PC-9 (cell line): ENCODE measurements around the gene LRIG1. TPM values are rescaled to one million over a fixed set of nuclear protein-coding genes. Genes with fewer than 3 reads are reported as not detected.

Experiments used
- BruUV-seq: library from RNA; stranded (reverse); fragments of 400-500 nt; replicated peaks from 2 replicates; lab custom pipeline; 2021; lab: Mats Ljungman, UMichigan
- CTCF ChIA-PET: fragments of 300-600 bp; sonication (Branson Sonifier 250); formaldehyde crosslinking; loops from one replicate; lab custom pipeline; 2022; ENCODE audit warnings: antibody characterized with exemption; lab: Charles Lee
- POLR2A ChIA-PET: fragments of 300-600 bp; sonication (Branson Sonifier 250); formaldehyde crosslinking; loops from one replicate; lab custom pipeline; 2022; ENCODE audit warnings: antibody characterized with exemption; ENCODE audit not compliant: unreplicated experiment; lab: Charles Lee
- DNase-seq, 2 experiments: peaks; one replicate each; pipeline versions ENCODE4 v3.0.0 to v3.0.0-alpha.2; 2015 to 2022; ENCODE audit warnings: mixed read lengths in 1 of 2
- H2AFZ ChIP-seq: fragments of 200-600 bp; sonication (generic); 2 replicates; pipeline ENCODE4 v1.8.1; 2017; ENCODE audit warnings: antibody characterized with exemption
- H3F3A ChIP-seq: fragments of 200-600 bp; sonication (generic); 2 replicates; pipeline ENCODE4 v1.8.1; 2017; ENCODE audit warnings: antibody characterized with exemption, mild to moderate bottlenecking, low read depth; ENCODE audit not compliant: insufficient read depth
- H3K27ac ChIP-seq: fragments of 200-600 bp; sonication (generic); 2 replicates; pipeline ENCODE4 v1.6.1; 2016; ENCODE audit warnings: mixed run types
- H3K27me3 ChIP-seq: fragments of 200-600 bp; sonication (generic); 2 replicates; pipeline ENCODE4 v1.6.1; 2016; ENCODE audit warnings: low read depth, mixed run types; ENCODE audit not compliant: insufficient read depth
- H3K36me3 ChIP-seq: fragments of 200-600 bp; sonication (generic); 2 replicates; pipeline ENCODE4 v1.6.1; 2016; ENCODE audit warnings: low read depth, mixed run types
- H3K4me1 ChIP-seq: fragments of 200-600 bp; sonication (generic); replicated peaks from 2 replicates; pipeline ENCODE4 v1.6.1; 2016; ENCODE audit warnings: mixed run types; ENCODE audit not compliant: insufficient read depth
- H3K4me2 ChIP-seq: fragments of 200-600 bp; sonication (generic); 2 replicates; pipeline ENCODE4 v1.6.1; 2017; ENCODE audit warnings: mixed run types
- H3K4me3 ChIP-seq: fragments of 200-600 bp; sonication (generic); 2 replicates; pipeline ENCODE4 v1.6.1; 2016; ENCODE audit warnings: mixed run types
- H3K79me2 ChIP-seq: fragments of 200-600 bp; sonication (generic); 2 replicates; pipeline ENCODE4 v1.6.1; 2017; ENCODE audit warnings: low read depth, mixed run types
- H3K9me2 ChIP-seq: fragments of 200-600 bp; sonication (generic); 2 replicates; pipeline ENCODE4 v1.8.1; 2017; ENCODE audit warnings: mild to moderate bottlenecking; ENCODE audit not compliant: insufficient read depth
- H3K9me3 ChIP-seq: fragments of 200-600 bp; sonication (generic); 2 replicates; pipeline ENCODE4 v1.8.1; 2016; ENCODE audit warnings: low read depth; ENCODE audit not compliant: insufficient read depth
- H4K20me1 ChIP-seq: fragments of 200-600 bp; sonication (generic); 2 replicates; pipeline ENCODE4 v1.8.1; 2017; ENCODE audit not compliant: insufficient read depth
- EZH2 ChIP-seq: fragments of 200-600 bp; sonication (generic); IDR thresholded peaks from 2 replicates; pipeline ENCODE4 v1.8.0; 2017; ENCODE audit warnings: antibody characterized with exemption, low read depth
- intact Hi-C: fragments of 100-400 bp; cut with micrococcal nuclease; formaldehyde crosslinking; loops from one replicate; pipeline ENCODE4 v1.10.0; 2022; ENCODE audit not compliant: unreplicated experiment
- total RNA-seq: library from RNA; stranded (reverse); gene quantifications from 2 replicates; pipeline ENCODE4 v1.2.3, GENCODE V29; 2021
- TF ChIP-seq, protein P1 (sequence below): fragments of 200-600 bp; sonication (generic); conservative IDR thresholded peaks from 2 replicates; pipeline ENCODE4 v1.6.1; 2017; ENCODE audit warnings: mixed run types, antibody characterized with exemption, mild to moderate bottlenecking, moderate library complexity

LRIG1 gene
- total RNA-seq, 1 experiment from 2014 or later: not detected

DNA sequence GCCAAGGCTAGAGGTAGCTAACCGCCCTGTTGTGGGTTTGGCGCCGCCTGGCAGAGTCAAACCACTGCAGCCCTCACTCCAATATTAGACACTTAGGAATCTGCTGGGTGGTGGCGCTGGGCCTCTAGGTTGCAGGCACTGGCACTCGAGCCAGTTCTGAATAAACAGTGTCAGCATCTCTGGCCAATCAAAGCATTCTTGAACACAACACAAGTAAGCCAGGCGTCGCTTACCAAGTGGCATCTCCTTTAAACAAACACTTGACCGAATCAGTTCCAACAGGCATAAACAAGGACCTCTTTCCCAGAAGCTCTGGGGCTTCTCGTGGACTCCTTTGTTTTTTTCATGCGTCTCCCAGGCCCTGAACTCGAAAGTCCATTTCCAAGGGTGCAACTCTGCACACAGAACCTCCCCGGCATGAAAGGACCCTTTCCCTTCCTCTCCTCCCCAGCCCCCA is 82.3 kb downstream of the LRIG1 start:
- POLR2A ChIA-PET: no interaction called here
- Histone ChIP-seq H2AFZ (no peak overlapping the region), H3K36me3 (no peaks in the 10 kb centered on the region), H3K27ac (no peak overlapping the region), H3K79me2 (no peaks in the 10 kb centered on the region), H3K9me3 (no peaks in the 10 kb centered on the region), H3K9me2 (no peaks in the 10 kb centered on the region), H3K4me3 (no peak overlapping the region), H4K20me1 (no peaks in the 10 kb centered on the region), H3F3A (no peaks in the 10 kb centered on the region), H3K4me2 (no peak overlapping the region), H3K4me1 (no peaks in the 10 kb centered on the region), H3K27me3 (no peaks in the 10 kb centered on the region)
- intact Hi-C loops: no loop called here
- DNase-seq: no peak
- CTCF ChIA-PET: no interaction called here
- BruUV-seq: no TSS peak
- TF ChIP-seq EZH2: no peak
- TF ChIP-seq, protein P1, sequence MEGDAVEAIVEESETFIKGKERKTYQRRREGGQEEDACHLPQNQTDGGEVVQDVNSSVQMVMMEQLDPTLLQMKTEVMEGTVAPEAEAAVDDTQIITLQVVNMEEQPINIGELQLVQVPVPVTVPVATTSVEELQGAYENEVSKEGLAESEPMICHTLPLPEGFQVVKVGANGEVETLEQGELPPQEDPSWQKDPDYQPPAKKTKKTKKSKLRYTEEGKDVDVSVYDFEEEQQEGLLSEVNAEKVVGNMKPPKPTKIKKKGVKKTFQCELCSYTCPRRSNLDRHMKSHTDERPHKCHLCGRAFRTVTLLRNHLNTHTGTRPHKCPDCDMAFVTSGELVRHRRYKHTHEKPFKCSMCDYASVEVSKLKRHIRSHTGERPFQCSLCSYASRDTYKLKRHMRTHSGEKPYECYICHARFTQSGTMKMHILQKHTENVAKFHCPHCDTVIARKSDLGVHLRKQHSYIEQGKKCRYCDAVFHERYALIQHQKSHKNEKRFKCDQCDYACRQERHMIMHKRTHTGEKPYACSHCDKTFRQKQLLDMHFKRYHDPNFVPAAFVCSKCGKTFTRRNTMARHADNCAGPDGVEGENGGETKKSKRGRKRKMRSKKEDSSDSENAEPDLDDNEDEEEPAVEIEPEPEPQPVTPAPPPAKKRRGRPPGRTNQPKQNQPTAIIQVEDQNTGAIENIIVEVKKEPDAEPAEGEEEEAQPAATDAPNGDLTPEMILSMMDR: no peak

GRCh38 chr3:66416556-66417304 is 84.1 kb downstream of the LRIG1 start:
- H3K4me2 ChIP-seq: no peak overlapping the region
- intact Hi-C loops: no loop called here
- H3K27me3 ChIP-seq: no peaks in the 10 kb centered on the region
- H2AFZ ChIP-seq: no peak overlapping the region
- no peaks in the 10 kb centered on the region for H3K9me3 ChIP-seq
- H3K27ac ChIP-seq: no peak overlapping the region
- H3F3A ChIP-seq: no peaks in the 10 kb centered on the region
- DNase-seq: no peak
- no peak overlapping the region for H3K4me3 ChIP-seq
- no TSS peak for BruUV-seq
- H3K4me1 ChIP-seq: no peaks in the 10 kb centered on the region
- H3K36me3 ChIP-seq: no peaks in the 10 kb centered on the region
- no peaks in the 10 kb centered on the region for H4K20me1 ChIP-seq
- CTCF ChIA-PET: no interaction called here
- no peaks in the 10 kb centered on the region for H3K79me2 ChIP-seq
- no peaks in the 10 kb centered on the region for H3K9me2 ChIP-seq
- TF ChIP-seq, protein P1: no peak
- TF ChIP-seq EZH2: no peak
- POLR2A ChIA-PET: no interaction called here

GRCh38 chr3:66415867-66416428 is 84.9 kb downstream of the LRIG1 start:
- no TSS peak for BruUV-seq
- Histone ChIP-seq H2AFZ (no peak overlapping the region), H3K4me1 (no peaks in the 10 kb centered on the region), H3K9me3 (no peaks in the 10 kb centered on the region), H3F3A (no peaks in the 10 kb centered on the region), H3K79me2 (no peaks in the 10 kb centered on the region), H3K27ac (no peak overlapping the region), H3K9me2 (no peaks in the 10 kb centered on the region), H3K4me3 (no peak overlapping the region), H4K20me1 (no peaks in the 10 kb centered on the region), H3K36me3 (no peaks in the 10 kb centered on the region), H3K27me3 (no peaks in the 10 kb centered on the region), H3K4me2 (no peak overlapping the region)
- ChIA-PET POLR2A (no interaction called here), CTCF (no interaction called here)
- TF ChIP-seq, protein P1: no peak
- no peak for TF ChIP-seq EZH2
- intact Hi-C loops: no loop called here
- no peak for DNase-seq
